Caco-2 (cell line): ENCODE results near the gene TEK. TPM values are rescaled to one million over a fixed set of nuclear protein-coding genes. Genes with fewer than 3 reads are reported as not detected.

Experiments
- BruUV-seq: library from RNA; stranded (reverse); fragments of 400-500 nt; replicated peaks from 2 replicates; lab custom pipeline; 2021; lab: Mats Ljungman, UMichigan
- CTCF ChIA-PET: fragments of 300-600 bp; sonication (Branson Sonifier 250); formaldehyde crosslinking; loops from one replicate; lab custom pipeline; 2022; ENCODE audit warnings: antibody characterized with exemption; lab: Charles Lee
- POLR2A ChIA-PET: fragments of 300-600 bp; sonication (Branson Sonifier 250); formaldehyde crosslinking; loops from one replicate; lab custom pipeline; 2022; ENCODE audit warnings: antibody characterized with exemption; lab: Charles Lee
- DNase-seq, 2 experiments: peaks; one replicate each; pipeline versions ENCODE4 v3.0.0 to v3.0.0-alpha.2; 2020 to 2022
- H3K27me3 ChIP-seq: replicated peaks from 2 replicates; pipeline ENCODE4 v1.6.0; 2011; ENCODE audit warnings: low read length; ENCODE audit not compliant: control insufficient read depth, insufficient read depth
- H3K36me3 ChIP-seq: 2 replicates; pipeline ENCODE4 v1.5.1; 2011; ENCODE audit warnings: low read length; ENCODE audit not compliant: control insufficient read depth, insufficient read depth
- H3K4me1 ChIP-seq: fragments of 250-450 bp; sonication (Bioruptor Pico); 2 replicates; pipeline ENCODE4 v1.5.1; 2020; ENCODE audit warnings: mild to moderate bottlenecking
- H3K4me3 ChIP-seq: 2 replicates; pipeline ENCODE4 v1.5.1; 2011; ENCODE audit warnings: low read depth, mild to moderate bottlenecking, control low read depth, low read length
- H3K9me3 ChIP-seq: fragments of 250-450 bp; sonication (Bioruptor Pico); 2 replicates; pipeline ENCODE4 v1.5.1; 2020; ENCODE audit warnings: mild to moderate bottlenecking, moderate library complexity
- H3K27ac Mint-ChIP-seq: one replicate; pipeline ENCODE4 v1.8.0; 2022; ENCODE audit warnings: mixed read lengths; ENCODE audit not compliant: unreplicated experiment
- H3K27me3 Mint-ChIP-seq: one replicate; pipeline ENCODE4 v1.8.0; 2022; ENCODE audit warnings: mixed read lengths; ENCODE audit not compliant: insufficient read depth, unreplicated experiment
- H3K36me3 Mint-ChIP-seq: one replicate; pipeline ENCODE4 v1.8.0; 2022; ENCODE audit warnings: mild to moderate bottlenecking, mixed read lengths; ENCODE audit not compliant: insufficient read depth, unreplicated experiment
- H3K4me1 Mint-ChIP-seq: one replicate; pipeline ENCODE4 v1.8.0; 2022; ENCODE audit warnings: low read depth, mixed read lengths; ENCODE audit not compliant: unreplicated experiment
- H3K4me3 Mint-ChIP-seq: one replicate; pipeline ENCODE4 v1.8.0; 2022; ENCODE audit warnings: mild to moderate bottlenecking, moderate library complexity, mixed read lengths; ENCODE audit not compliant: unreplicated experiment
- H3K9me3 Mint-ChIP-seq: one replicate; pipeline ENCODE4 v1.8.0; 2022; ENCODE audit warnings: mixed read lengths; ENCODE audit not compliant: unreplicated experiment
- intact Hi-C: fragments of 100-400 bp; cut with micrococcal nuclease; formaldehyde crosslinking; loops from one replicate; pipeline ENCODE4 v1.10.0; 2022; ENCODE audit not compliant: unreplicated experiment
- total RNA-seq: library from RNA; stranded (reverse); gene quantifications from 2 replicates; pipeline ENCODE4 v1.2.3, GENCODE V29; 2022
- TF ChIP-seq, protein P1 (sequence below), 2 experiments: fragments of 200-600 bp in 1 of 2; IDR thresholded peaks; 1 replicate in 1 of 2; 2 replicates in 1 of 2; pipeline versions ENCODE4 v1.5.1 to v1.8.0; 2011 to 2022; ENCODE audit warnings: antibody characterized with exemption in 1 of 2, control low read depth in 1 of 2, inconsistent platforms in 1 of 2, low read depth in 1 of 2, low read length in 1 of 2, mild to moderate bottlenecking in 1 of 2, moderate library complexity in 1 of 2; ENCODE audit not compliant: insufficient read depth in 1 of 2, severe bottlenecking in 1 of 2, unreplicated experiment in 1 of 2

Gene TEK
- total RNA-seq, 1 experiment from 2014 or later: not detected

DNA sequence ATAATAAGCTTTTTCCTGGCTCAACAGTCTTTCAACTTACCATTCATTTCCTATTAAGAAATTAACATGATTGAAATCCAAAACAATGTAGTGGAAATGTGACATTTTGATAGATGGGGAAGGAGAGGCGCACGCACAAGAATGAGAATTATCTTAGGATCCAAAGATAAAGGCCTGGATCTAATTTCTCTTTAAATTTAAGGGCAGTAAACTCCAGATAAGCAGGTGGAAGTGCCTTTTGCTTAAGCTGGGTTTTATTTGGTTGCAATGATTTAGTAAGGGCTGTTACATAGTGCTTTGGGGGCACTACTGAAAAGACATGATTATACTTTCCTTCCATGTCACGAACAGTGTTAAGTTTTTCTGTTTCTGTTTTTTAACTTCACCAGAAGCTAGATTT is 170.6 kb downstream of the TEK start:
- Mint-ChIP-seq H3K4me3 (no peak overlapping the region), H3K36me3 (no peaks in the 10 kb centered on the region), H3K9me3 (no peaks in the 10 kb centered on the region), H3K27me3 (no peaks in the 10 kb centered on the region), H3K4me1 (no peaks in the 10 kb centered on the region), H3K27ac (no peak overlapping the region)
- CTCF ChIA-PET: no interaction called here
- TF ChIP-seq, protein P1, sequence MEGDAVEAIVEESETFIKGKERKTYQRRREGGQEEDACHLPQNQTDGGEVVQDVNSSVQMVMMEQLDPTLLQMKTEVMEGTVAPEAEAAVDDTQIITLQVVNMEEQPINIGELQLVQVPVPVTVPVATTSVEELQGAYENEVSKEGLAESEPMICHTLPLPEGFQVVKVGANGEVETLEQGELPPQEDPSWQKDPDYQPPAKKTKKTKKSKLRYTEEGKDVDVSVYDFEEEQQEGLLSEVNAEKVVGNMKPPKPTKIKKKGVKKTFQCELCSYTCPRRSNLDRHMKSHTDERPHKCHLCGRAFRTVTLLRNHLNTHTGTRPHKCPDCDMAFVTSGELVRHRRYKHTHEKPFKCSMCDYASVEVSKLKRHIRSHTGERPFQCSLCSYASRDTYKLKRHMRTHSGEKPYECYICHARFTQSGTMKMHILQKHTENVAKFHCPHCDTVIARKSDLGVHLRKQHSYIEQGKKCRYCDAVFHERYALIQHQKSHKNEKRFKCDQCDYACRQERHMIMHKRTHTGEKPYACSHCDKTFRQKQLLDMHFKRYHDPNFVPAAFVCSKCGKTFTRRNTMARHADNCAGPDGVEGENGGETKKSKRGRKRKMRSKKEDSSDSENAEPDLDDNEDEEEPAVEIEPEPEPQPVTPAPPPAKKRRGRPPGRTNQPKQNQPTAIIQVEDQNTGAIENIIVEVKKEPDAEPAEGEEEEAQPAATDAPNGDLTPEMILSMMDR (IDR thresholded peaks at IDR 0.05; ENCODE audit: insufficient read depth in 1 of 2, low read depth in 1 of 2, low read length in 1 of 2, severe bottlenecking in 1 of 2, unreplicated experiment in 1 of 2): no peak
- Histone ChIP-seq H3K9me3 (no peaks in the 10 kb centered on the region), H3K27me3 (no peaks in the 10 kb centered on the region), H3K4me3 (no peak overlapping the region), H3K36me3 (no peaks in the 10 kb centered on the region), H3K4me1 (no peaks in the 10 kb centered on the region)
- BruUV-seq: no TSS peak
- no peak for DNase-seq
- intact Hi-C loops: no loop called here
- POLR2A ChIA-PET: no interaction called here

Other genes with a start within 250 kb of the TEK start
- 7.0 and 9.2 TPM in 2 replicates for gene CAAP1, start 216.4 kb upstream of the TEK start, total RNA-seq
- 12.9 and 14.3 TPM in 2 replicates for gene PLAA, start 162.0 kb upstream of the TEK start, total RNA-seq
- gene IFT74, start 152.8 kb upstream of the TEK start, total RNA-seq: 3.6 and 3.7 TPM in 2 replicates
- not detected in 2 replicates for gene LRRC19, start 103.6 kb upstream of the TEK start, total RNA-seq
- not detected in 2 replicates for gene EQTN, start 187.9 kb downstream of the TEK start, total RNA-seq